Measurements from ENCODE around the gene ZNF239.
"Not testable (repeated sequence)": the region's sequence is repeated elsewhere in the genome, so short reads cannot be mapped to it uniquely, and the experiment has no call there.

The ZNF239 gene

DNA sequence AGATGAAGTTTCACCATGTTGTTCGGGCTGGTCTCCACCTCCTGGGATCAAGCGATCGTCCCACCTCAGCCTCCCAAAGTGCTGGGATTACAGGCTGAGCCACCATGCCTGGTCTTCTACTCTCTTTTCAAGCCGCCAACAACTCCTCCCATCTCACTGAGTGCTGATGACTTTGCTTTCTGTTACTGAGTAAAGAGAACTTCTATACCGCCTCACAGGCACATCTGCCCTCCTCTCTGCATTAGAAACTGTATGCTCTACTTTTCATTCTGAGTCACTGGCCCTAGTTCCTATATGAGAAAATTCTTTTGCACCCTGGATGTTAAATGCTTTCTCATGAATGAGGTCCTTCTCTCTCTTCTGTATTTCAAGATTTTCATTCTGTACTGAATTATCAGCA is 2.2 kb upstream of the ZNF239 start:
- no peak for DNase-seq (ENCODE audit: low spot score)

- no peak for DNase-seq (ENCODE audit: low spot score)
Observed at GRCh38 chr10:43576062-43576461, 1.6 kb upstream of the ZNF239 start.

- DNase-seq (ENCODE audit: low spot score), result no peak
Observed at GRCh38 chr10:43574906-43575305, 490 bp upstream of the ZNF239 start.

DNA sequence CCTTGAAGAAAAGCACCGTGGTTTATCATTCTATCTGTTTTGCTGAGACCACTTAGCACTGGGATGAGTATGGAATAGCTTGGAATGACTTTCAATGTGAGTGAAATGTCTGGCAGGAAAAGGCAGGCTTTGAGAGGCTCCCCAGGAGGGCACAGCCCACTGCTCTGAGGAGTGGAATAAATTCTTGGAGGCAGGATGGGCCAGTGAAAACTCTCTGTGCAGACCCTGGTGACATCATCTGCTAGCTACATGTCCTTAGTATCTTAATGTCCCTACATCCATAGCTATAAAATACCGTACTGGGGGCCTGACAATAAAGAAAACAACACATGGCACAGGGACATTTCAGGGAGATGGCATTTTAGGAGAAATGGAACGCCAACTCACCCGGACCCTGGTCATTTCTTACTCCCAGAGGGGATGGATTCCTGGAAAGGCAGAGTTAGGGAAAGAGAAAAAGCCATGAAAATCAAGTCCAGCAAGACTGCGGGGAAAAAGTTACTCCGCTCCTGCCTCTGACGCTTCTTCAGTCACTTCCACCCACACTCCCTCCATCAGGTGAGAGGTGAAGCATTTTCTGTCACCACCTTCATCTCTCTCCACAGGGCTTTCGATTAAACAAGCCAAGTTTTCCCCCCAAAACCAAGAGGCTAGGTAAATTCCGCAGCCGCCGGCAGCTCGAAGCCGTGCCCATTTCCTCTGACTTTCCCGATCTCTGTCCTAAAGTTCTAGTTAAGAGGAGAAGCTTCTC is 991 bp downstream of the ZNF239 start:
- DNase-seq (ENCODE audit: low spot score), result no peak

DNA sequence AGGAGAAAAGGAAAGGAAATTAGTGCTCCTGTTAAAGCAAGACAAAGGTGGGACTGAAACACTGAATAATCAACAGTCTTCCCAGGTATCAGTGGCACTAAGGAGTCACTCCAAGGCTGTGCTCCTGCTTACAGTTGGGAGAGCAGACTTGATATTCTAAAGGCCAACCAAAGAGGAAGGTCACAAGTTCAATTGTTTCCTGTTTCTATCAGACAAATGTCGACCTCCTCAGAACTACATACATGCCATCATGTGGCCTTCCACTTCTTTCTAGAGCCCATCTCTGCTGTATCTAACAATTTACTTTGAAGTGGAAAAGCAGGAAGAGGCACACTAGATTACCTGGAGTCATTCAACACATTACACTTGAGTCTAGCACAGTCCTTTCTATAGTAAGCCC is 3.4 kb downstream of the ZNF239 start:
- DNase-seq (ENCODE audit: low spot score), result no peak

- no peak for DNase-seq (ENCODE audit: low spot score)
Observed at GRCh38 chr10:43569681-43570080, 4.7 kb downstream of the ZNF239 start.

DNA sequence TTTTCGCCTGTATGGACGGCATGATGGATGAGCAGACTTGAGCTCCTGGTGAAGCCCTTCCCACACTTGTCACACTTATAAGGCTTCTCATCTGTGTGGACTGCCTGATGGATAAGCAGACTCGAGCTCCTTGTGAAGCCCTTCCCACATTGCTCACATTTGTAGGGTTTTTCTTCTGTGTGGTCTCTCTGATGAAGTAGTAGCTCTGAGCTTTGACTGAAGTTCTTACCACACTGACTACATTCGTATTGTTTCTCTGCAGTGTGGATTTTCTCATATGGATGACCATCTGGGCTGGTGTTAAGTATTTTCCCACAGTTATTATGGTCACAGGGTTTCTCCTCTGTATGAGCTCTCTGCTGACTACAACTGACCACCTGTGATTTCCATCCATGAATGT is 17.2 kb downstream of the ZNF239 start:
- no peak for DNase-seq (ENCODE audit: low spot score)

DNA sequence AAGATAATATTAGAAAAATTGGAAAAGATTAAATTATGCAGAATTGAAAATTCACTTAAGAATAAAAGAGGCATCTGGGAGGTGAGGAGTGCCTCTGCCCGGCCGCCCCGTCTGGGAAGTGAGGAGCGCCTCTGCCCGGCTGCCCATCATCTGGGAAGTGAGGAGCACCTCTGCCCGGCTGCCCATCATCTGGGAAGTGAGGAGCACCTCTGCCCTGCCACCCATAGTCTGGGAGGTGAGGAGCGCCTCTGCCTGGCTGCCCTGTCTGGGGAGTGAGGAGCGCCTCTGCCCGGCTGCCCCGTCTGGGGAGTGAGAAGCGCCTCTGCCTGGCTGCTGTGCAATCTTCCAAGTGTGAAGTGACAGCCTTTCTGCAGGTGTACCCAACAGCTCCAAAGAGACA is 30.7 kb downstream of the ZNF239 start:
- not testable (repeated sequence) for DNase-seq (ENCODE audit: low spot score)

DNA sequence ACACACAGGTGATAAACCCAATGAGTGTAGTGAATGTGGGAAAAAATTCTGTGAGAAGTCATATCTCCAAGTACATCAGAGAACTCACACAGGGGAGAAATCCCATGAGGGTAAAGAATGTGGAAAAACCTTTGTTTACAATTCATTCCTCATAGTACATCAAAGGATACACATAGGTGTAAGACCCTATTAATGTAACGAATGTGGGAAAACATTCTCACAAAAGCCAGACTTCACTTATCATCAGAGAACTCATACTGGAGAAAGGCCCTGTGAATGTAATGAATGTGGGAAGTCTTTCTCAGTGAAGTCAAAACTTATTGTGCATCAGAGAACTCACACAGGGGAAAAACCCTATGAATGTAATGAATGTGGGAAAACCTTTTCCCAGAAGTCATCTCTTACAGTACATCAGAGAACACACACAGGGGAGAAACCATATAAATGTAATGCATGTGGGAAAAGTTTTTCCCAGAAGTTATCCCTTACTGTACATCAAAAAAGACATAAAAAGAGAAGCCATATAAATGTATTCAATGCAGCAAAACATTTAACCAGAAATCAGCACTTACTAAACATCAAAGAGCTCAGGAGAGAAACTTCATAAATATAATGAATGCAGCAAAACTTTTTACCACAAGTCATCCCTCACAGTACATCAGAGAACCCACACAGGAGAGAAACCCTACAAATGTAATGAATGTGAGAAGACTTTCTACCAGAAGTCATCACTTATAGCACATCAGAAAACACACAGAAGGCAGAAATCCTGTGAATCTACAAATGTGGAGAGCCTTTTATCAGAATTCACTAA is 49.8 kb downstream of the ZNF239 start:
- no peak for DNase-seq (ENCODE audit: low spot score)
